HG03432 (cell line): ENCODE data around the gene RPTOR.
"Not testable (repeated sequence)": the region's sequence is repeated elsewhere in the genome, so short reads cannot be mapped to it uniquely, and the experiment has no call there.

Experiments
- ATAC-seq: cut with Tn5 transposase; IDR thresholded peaks from one replicate; pipeline ENCODE4 v1.9.1; 2021; ENCODE audit warnings: mild to moderate bottlenecking, moderate library complexity; ENCODE audit not compliant: unreplicated experiment

Gene RPTOR

DNA sequence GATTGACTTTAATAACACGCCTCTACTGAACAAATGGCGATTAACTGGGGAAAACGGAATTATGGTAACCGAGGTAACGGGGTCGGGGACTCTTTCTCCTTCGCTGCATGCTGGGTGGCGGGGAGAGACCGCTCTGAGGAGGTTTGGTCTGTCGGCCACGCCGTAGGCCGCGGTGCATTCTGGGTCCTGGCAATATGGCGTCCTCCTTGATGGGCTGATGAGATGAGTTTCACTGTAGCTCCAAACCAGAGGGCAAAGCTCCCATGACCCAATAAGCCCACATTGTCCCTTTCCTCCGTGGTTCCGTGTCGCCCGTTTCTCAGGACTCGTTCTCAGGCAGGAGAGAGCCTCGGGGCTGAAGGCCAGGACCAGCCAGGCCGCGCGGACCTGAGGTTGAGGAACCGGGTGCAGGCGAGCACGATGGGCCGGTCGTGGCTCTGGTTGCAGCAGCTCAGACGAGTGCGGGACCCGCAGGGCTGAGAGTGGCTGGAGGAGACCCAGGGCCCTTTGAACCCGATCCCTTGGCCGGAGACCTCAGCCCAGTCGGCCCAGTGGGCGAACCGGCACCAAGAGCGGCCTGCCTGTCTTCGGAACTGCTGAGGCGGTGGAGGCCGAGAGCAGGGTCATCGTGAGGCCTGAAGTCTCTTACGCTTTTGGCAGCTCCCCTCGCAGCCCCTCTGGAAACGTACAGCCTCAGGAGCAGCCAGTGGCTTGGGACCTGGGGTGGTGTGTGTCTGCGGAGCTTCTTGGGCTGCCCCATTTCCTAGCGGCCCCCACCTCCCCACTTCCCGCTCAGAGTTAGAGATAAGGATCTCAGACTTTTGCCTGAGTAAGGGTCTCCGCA is at the start of gene RPTOR:
Gene RPTOR (plus strand): TSS at position 184 of the 844 bp plus-strand sequence. CDS start 792 bp downstream, outside the sequence.
- peak; percentile 67 for ATAC-seq

DNA sequence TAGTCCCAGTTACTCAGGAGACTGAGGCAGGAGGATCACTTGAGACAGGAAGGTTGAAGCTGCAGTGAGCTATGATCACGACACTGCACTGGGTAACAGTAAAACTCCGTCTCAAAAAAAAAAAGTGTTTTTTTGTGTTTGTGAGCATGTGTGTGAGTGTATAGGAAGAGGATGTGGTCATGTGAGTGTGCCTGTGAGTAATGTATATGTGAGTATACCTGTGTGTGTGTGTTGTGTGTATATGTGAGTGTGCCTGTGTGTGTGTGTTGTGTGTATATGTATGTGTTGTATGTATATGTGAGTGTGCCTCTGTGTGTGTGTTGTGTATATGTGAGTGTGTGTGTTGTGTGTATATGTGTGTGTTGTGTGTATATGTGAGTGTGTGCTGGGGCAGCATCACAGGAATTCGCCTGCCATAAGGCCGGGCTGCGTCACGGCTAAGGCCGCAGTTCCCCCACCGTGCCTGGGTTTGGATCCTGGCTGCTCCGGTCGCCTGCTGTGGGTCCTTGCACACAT is 46.9 kb upstream of the RPTOR start:
- no peak for ATAC-seq

DNA sequence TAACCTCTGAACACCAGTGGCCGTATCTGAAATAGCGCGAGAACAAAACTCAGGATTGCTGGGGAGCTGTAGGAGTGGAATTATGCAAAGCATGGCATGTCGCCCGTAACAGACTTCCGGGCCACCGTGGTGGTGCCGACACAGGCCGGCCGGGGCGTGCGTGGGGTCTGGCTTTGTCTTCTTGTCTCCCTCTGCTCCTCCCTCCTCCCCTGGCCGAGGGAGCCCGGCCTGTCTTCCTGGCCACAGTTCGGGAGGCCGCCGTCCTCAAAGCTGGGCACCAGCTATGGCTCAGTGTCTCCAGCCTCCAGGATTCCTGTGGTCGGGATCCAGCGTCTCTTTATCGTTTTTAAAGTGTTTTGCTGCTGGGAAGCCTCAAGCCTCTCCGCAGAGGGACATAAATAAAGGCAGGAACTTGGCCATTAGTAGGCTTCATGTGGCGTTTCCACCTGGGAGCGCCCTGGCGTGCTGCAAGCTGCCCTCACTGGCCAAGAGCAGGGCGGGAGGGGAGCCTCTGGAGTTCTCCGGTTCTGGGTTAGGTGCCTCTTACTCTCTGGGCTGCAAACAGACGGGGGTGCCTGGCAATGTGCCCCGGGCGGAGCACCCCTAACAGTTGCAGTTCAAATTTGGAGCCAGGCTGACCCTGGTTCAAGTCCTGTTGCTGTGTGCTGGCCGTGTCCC is 46.3 kb upstream of the RPTOR start:
- no peak for ATAC-seq

- ATAC-seq: no peak
Measured at GRCh38 chr17:80498920-80499410, 45.7 kb upstream of the RPTOR start.

DNA sequence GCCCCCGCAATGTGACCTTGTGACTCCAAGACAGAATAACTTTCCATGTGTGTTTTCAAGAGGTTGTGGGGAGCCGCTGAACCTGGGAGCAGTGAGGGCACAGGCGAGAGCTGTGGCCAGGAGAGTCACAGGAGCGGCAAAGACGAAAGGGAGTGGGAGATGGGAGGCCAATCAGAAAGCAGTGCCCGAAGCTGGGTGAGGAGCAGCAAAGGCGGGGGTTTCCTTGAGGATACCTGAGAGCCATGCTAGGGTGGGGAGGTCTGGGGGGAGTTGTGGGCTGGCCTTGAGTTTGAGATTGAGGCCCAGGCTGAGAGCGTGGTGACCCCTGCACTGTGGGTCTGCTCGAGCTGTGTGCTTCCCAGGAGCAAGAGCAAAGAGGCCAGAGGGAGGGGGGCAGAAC is 45.1 kb upstream of the RPTOR start:
- no peak for ATAC-seq

- no peak for ATAC-seq
Measured at GRCh38 chr17:80499961-80500665, 44.5 kb upstream of the RPTOR start.

GRCh38 chr17:80501741-80502577 is 42.7 kb upstream of the RPTOR start:
- ATAC-seq: no peak

GRCh38 chr17:80502578-80502877 is 42.1 kb upstream of the RPTOR start:
- ATAC-seq: no peak

DNA sequence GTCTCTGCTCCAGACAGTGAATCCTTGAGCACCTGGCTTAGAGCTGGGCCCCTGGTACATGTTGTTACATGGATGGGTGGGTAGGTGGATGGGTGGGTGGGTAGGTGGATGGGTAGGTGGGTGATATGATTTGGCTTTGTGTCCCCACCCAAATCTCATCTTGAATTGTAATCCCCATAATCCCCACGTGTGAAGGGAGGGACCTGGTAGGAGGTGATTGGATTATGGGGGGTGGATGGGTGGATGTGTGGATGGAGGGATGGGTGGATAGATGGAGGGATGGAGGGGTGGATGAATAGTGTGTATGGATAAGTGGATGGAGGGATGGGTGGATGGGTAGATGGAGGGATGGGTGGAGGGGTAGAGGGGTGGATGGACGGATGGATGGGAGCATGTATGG is 41.6 kb upstream of the RPTOR start:
- no peak for ATAC-seq

DNA sequence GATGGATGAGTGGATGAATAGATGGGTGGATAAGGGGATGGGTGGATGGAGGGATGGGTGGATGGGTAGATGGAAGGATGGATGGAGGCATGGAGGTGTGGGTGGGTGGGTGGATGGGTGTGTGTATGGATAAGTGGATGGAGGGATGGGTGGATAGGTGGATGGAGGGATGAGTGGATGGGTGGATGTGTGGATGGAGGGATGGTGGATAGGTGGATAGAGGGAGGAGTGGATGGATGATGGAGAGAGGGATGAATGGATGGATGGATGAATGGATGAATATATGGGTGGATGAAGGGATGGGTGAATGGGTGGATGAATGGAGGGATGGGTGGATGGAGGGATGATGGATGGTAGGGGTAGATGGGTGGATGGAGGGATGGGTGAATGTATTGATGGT is 40.7 kb upstream of the RPTOR start:
- ATAC-seq: no peak

GRCh38 chr17:80504686-80505413 is 39.8 kb upstream of the RPTOR start:
- no peak for ATAC-seq

DNA sequence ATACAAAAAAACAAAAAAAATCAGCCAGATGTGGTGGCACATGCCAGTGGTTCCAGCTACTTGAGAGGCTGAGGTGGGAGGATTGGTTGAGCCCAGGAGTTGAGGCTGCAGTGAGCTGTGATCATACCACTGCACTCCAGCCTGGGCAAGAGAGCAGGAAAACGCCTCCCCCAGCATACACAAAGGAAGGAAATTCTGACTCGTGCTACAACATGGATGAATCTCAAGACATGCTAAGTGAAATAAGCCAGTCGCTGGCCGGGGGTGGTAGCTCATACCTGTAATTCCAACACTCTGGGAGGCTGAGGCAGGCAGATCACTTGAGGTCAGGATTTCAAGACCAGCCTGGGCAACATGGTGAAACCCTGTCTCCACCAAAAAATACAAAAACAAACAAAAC is 37.5 kb upstream of the RPTOR start:
- not testable (repeated sequence) for ATAC-seq

DNA sequence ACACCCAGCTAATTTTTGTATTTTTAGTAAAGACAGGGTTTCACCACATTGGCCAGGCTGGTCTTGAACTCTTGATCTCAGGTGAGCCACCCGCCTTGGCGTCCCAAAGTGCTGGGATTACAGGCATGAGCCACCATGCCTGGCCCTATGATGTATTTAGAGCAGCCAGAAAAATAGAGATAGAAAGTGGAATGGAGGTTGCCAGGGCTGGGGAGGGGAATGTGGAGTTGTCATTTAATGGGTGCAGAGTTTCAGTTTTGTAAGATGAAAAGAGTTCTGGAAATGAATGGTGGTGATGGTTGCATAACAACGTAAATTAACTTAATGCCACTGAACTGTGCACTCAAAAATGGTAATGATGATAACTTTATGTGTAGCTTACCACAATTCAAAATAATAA is 36.7 kb upstream of the RPTOR start:
- no peak for ATAC-seq

DNA sequence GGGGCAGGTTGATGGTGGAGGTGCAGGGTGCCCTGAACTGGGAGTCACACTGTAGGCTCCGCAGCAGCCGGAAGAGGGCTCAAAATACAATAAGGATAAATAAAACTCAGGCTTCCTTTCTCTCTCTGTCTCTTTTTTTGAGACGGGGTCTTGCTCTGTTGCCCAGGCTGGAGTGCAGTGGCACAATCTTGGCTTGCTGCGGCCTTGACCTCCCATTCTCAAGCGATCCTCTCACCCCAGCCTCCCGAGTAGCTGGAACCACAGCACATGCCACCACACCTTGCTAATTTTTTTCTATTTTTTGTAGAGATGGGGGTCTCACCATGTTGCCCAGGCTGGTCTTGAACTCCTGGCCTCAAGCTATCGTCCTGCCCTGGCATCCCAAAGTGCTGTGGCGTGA is 35.3 kb upstream of the RPTOR start:
- no peak for ATAC-seq

DNA sequence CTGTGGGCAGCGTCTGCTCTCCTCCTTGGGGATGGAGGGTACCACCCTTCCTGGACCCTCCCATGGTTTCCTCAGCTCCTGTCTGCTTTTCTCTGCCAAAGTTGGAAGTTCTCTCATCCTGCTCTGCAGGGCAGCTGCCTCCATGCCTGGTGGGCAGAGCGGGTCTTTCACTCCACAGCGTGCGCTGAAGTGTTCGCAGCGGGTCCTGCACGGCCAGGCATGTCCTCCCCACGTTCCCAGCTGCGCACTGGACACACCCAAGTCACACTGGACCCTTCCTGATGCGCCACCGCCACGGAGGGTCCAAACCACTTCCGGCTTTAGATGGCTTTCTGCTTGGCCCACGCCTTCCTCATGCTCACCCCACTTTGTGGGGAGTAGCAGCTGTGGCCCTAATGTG is 34.5 kb upstream of the RPTOR start:
- no peak for ATAC-seq

DNA sequence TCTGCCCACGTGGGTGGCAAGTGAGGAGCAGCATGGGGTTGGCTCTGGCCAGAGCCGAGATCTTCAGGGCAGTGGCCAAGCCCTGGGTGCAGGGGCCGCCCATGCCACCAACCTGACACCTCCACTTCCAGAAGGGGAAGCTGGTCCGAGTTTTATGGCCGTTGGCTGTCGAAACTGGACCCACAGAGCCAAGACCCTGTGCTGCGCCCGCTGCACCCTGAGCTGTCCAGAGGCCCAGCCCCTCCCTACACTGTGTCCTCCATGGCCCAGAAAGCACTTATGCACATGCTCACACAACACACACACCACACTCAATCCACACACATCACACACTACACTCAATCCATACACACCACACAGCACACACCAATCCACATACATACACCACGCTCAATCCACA is 33.9 kb upstream of the RPTOR start:
- ATAC-seq: no peak

DNA sequence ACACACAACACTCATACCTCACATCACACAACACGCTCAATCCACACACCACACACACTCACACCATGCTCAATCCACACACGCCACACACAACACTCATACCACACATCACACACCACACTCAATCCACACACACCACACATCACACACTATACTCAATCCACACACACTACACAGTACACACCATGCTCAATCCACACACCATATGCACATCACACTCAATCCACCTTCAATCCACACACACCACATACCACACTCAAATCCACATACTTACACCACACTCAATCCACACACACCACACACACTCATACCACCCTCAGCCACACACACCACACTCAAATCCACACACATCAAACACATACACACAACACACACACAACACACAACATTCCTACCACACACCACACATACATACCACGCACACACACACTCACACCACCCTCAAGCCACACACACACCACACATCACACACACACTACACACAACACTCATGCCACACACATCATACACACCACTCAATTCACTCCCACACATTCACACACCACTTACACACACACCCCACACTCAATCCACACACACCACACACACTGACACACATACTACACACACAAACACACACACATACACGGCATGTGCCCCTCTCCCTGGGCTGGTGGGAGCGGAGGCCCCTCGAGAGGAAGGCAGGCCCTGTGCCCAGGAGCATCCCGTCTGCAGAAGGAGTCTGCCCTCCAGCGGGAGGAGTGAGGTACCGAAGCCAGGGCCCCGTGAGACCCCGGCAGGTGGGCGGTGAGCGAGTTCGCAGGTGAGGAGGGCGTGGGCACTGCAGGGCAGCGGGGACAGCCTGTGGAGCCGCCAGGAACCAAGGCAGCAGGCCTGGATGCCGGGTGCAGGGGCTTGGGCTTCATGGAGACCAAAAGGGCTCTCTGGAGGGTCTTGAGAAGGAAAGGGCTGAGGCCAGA is 33.1 kb upstream of the RPTOR start:
- ATAC-seq: no peak

- ATAC-seq: no peak
Measured at GRCh38 chr17:80512233-80512632, 32.4 kb upstream of the RPTOR start.

- ATAC-seq: no peak
Measured at GRCh38 chr17:80513201-80513600, 31.4 kb upstream of the RPTOR start.
